ENCODE measurements around the gene VTN. TPM values are rescaled to one million over a fixed set of nuclear protein-coding genes. Genes with fewer than 3 reads are reported as not detected.

Gene VTN
- total RNA-seq, 4 donors from 2014 or later: 0.51 to 2.1 (median 0.69) TPM; not detected in 1

DNA sequence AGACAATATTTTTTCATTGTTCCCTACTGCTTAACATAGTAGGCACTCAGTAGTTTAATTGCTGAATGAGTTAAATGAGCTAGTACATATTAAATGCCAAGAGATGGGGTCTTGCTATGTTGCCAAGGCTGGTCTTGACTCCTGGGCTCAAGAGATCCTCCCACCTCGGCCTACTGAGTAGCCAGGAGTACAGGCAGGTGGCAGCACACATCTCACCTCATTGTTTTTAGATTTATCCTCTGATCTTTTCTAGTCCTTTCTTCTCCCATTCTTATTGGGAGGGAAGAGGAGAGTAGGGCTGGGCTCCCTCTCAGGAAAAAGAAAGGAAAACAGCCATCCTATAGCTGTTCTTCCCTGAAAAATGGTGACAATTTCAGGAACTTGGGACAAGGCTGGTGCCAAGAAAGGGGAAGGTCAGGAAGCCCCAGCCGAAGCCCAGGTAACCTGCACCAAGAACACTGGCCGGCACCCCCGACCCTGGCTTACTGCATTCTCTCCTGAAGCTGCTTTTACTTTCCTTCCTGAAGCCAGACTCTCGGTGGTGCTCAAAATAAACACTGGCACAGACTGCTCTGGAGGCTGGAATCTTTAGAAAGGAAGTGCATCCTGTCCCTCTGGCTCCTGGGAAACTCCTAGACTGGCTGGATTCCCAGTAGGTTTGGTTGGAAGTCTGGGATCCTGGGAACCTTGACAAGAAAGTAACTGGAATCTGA is 31.9 kb downstream of the VTN start:
- no peak for TF ChIP-seq POLR2A (IDR thresholded peaks at IDR 0.05)
- TF ChIP-seq, protein P1, sequence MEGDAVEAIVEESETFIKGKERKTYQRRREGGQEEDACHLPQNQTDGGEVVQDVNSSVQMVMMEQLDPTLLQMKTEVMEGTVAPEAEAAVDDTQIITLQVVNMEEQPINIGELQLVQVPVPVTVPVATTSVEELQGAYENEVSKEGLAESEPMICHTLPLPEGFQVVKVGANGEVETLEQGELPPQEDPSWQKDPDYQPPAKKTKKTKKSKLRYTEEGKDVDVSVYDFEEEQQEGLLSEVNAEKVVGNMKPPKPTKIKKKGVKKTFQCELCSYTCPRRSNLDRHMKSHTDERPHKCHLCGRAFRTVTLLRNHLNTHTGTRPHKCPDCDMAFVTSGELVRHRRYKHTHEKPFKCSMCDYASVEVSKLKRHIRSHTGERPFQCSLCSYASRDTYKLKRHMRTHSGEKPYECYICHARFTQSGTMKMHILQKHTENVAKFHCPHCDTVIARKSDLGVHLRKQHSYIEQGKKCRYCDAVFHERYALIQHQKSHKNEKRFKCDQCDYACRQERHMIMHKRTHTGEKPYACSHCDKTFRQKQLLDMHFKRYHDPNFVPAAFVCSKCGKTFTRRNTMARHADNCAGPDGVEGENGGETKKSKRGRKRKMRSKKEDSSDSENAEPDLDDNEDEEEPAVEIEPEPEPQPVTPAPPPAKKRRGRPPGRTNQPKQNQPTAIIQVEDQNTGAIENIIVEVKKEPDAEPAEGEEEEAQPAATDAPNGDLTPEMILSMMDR (IDR thresholded peaks at IDR 0.05): no peak
- Histone ChIP-seq H3K27me3 (no peaks in the 10 kb centered on the region), H3K9me3 (no peaks in the 10 kb centered on the region), H3K4me1 (peaks cover 6 to 16% of the 10 kb centered on the region in 2 donors), H3K27ac (peak overlapping the region in 1 of 2 donors; percentile 27), H3K36me3 (no peaks in the 10 kb centered on the region), H3K4me3 (no peak overlapping the region)
- intact Hi-C loops (cut with DNase I; ENCODE audit: low total_unique reads): no loop called here
- DNase-seq: no peak

DNA sequence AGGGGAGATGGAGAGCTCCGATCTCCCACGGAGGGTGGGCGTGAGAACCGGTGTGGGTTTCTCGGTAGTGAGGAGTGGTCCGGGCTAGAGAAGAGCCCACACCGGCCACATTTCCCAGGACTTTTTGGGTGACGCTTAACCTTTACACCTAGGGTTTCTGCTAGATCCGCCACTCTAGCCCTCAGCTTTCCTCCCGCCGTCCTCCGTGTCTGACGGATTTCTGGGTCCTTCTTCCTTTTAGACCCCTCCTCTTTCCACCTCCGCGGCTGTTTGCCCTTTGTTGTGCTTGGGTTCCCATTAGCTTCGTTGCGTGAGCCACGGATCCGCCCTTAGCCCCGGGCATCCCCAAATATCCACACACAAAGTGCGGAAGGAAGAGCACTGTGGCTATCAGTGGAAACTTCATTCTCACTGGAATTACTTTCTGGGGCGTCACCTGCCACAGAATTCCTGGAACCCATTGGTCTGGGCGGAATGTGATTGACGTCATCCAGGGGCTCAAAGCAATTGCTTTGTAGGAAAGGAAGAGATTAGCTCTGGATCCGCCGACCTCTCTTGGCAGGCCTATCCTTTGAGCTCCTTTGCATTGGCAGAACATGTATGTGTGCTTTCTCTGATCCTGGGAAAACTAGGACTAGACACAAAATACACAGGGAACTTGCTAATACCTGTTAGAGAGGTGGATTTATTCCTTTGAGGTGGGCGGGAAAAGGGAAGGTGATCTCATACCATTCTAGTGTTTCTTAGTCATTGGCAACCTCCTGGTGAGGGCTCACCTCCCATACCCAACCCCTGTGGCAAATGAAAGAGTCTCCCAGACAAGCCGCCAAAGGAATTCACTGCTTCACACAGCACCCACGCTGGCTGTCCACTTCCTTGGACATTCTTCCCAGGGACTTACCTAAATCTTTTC is 33.9 kb downstream of the VTN start:
- peak in 1 of 2 donors; percentile 46 for TF ChIP-seq POLR2A (IDR thresholded peaks at IDR 0.05)
- TF ChIP-seq, protein P1 (IDR thresholded peaks at IDR 0.05): no peak
- no peaks in the 10 kb centered on the region for H3K27me3 ChIP-seq
- peak overlapping the region; percentile 89 to 96 for H3K27ac ChIP-seq
- H3K4me1 ChIP-seq: peaks cover 6 to 16% of the 10 kb centered on the region in 2 donors
- H3K36me3 ChIP-seq: no peaks in the 10 kb centered on the region
- DNase-seq: peak; percentile 49 to 61
- H3K4me3 ChIP-seq: peak overlapping the region; percentile 98 to 99
- intact Hi-C loops (cut with DNase I; ENCODE audit: low total_unique reads): no loop called here
- H3K9me3 ChIP-seq: no peaks in the 10 kb centered on the region

DNA sequence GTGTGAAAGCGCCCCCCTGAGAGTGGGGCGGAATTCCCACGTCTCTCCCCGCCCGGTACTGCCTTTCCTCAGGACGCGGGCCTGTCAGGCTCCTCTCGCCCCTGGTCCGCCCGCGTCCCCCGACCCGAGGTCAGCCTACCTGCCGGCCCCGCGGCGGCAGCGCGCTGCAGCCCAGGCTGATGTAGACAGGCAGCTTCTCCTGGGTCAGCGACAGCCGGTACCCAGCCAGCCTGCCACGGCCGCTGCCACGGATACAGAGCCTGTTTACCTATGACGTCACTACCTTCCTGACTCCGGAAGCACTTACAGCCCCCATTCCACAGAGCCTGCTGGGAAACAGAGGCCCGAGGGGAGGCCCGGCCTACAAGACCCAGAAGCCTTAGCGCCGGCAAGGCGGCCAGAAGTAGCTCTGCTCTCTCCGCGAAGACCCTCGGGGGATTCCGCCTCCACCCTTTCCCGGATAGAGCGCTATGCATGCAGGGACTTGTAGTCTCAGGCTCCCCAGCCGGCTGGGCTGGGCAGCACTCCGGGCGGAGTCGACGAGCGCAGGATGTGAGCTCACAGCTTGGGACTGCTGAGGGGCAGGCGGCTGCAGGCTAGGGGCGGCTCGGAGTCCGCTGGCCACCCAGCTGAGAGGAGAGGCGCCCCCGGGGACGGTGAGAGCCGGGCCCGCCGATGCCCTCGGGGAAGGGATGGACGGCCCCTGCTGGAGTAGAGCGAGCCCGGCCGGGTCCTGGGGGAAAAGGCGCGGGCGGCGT is 34.7 kb downstream of the VTN start, which contains the start of the genes IFT20 and TNFAIP1:
Gene IFT20, minus strand, starts transcription at position 272 of the 758 bp plus-strand sequence. CDS start 3,487 bp downstream, outside the sequence.
Gene TNFAIP1, plus strand, starts transcription at position 561 of the 758 bp plus-strand sequence. CDS start 3,761 bp downstream, outside the sequence.
- H3K4me3 ChIP-seq: peak within 1 kb of the TSS; percentile 98 to 99
- intact Hi-C loops (cut with DNase I; ENCODE audit: low total_unique reads): no loop called here
- H3K4me1 ChIP-seq: peaks cover 6 to 16% of the 10 kb centered on the region in 2 donors
- no peaks in the 10 kb centered on the region for H3K27me3 ChIP-seq
- TF ChIP-seq, protein P1 (IDR thresholded peaks at IDR 0.05): peak in 2 of 4 experiments; percentile 16 to 38
- peak; percentile 87 to 98 for TF ChIP-seq POLR2A (IDR thresholded peaks at IDR 0.05)
- DNase-seq: peak; percentile 98 to 99
- H3K27ac ChIP-seq: peak within 1 kb of the TSS; percentile 89 to 96
- no peaks in the 10 kb centered on the region for H3K9me3 ChIP-seq
- H3K36me3 ChIP-seq: no peaks in the 10 kb centered on the region

DNA sequence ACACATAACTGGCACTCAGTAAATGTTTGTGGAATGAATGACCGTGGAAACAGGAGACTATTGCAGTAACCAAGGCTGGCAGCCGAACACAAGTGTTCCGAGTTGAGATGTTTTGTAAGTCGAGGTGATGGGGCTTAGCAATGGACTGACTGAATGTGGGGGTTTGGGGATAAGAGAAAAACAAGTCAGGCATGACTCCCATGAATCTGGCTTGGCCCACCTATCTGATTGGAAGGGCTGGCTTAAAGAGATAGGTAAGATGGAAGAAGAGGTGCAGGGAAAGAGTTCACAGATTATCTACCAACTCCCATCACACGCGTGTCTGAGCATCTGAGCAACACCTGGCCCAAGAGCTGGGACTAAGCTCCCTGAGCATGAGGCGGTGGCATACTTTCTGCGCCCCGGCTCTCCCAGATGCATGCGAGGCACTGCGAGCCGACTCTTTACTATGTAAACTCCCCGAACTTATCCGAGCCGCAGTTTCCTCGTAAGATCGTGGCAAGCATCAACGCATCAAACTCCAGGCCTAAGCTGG is 35.4 kb downstream of the VTN start:
- Histone ChIP-seq H3K27me3 (no peaks in the 10 kb centered on the region), H3K27ac (peak overlapping the region; percentile 70 to 91), H3K4me3 (peak overlapping the region; percentile 98 to 99), H3K9me3 (no peaks in the 10 kb centered on the region), H3K36me3 (no peaks in the 10 kb centered on the region), H3K4me1 (peaks cover 6 to 16% of the 10 kb centered on the region in 2 donors)
- no peak for TF ChIP-seq POLR2A (IDR thresholded peaks at IDR 0.05)
- intact Hi-C loops (cut with DNase I; ENCODE audit: low total_unique reads): no loop called here
- no peak for DNase-seq

DNA sequence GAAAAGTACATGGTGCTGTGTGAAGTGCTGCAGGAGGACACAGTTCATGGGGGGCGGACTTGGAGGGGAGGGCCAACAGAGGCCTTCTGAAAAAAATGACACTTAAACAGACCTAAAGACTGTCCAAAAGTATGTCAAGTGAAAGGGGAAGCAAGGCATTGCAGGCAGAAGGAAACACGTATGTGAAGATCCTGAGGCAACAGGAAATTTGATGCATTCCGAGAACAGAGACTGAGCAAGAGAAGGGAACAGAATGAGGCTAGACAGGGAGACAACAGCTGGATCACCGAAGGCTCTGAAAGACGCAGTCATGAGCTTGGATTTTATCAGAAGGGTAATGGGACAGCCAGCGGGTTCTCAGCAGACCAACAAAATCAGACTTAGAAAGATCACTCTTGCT is 35.9 kb downstream of the VTN start:
- H3K9me3 ChIP-seq: no peaks in the 10 kb centered on the region
- no peak for TF ChIP-seq POLR2A (IDR thresholded peaks at IDR 0.05)
- TF ChIP-seq, protein P1 (IDR thresholded peaks at IDR 0.05): no peak
- H3K27me3 ChIP-seq: no peaks in the 10 kb centered on the region
- peak overlapping the region; percentile 98 to 99 for H3K4me3 ChIP-seq
- peaks cover 6 to 16% of the 10 kb centered on the region in 2 donors for H3K4me1 ChIP-seq
- H3K27ac ChIP-seq: no peak overlapping the region
- intact Hi-C loops (cut with DNase I; ENCODE audit: low total_unique reads): no loop called here
- H3K36me3 ChIP-seq: no peaks in the 10 kb centered on the region
- no peak for DNase-seq
